OCI-LY1 (cell line): ENCODE results near the gene SKA1.
A peak's percentile ranks its signal among the peaks of the same experiment; 100 is the strongest.

Experiments used
- H2AFZ ChIP-seq: fragments of 200-600 bp; sonication (generic), shearing (Covaris generic); 2 replicates; pipeline ENCODE4 v1.6.0; 2014; ENCODE audit warnings: antibody characterized with exemption, mild to moderate bottlenecking, low read length
- H3F3A ChIP-seq: fragments of 200-600 bp; sonication (generic), shearing (Covaris generic); 2 replicates; pipeline ENCODE4 v1.6.0; 2014; ENCODE audit warnings: mild to moderate bottlenecking, antibody characterized with exemption, low read length, moderate library complexity; ENCODE audit not compliant: insufficient read depth
- H3K27ac ChIP-seq: fragments of 200-600 bp; sonication (generic); 2 replicates; pipeline ENCODE4 v1.5.1; 2014; ENCODE audit warnings: low read length, mixed run types, mild to moderate bottlenecking, low read depth; ENCODE audit not compliant: poor library complexity, severe bottlenecking
- H3K27me3 ChIP-seq: fragments of 200-600 bp; sonication (generic); 2 replicates; pipeline ENCODE4 v1.6.0; 2014; ENCODE audit warnings: antibody characterized with exemption, mild to moderate bottlenecking, low read length, moderate library complexity; ENCODE audit not compliant: insufficient read depth
- H3K36me3 ChIP-seq: fragments of 200-600 bp; sonication (generic); 2 replicates; pipeline ENCODE4 v1.6.1; 2014; ENCODE audit warnings: mild to moderate bottlenecking, antibody characterized with exemption, low read length, moderate library complexity, mixed read lengths; ENCODE audit not compliant: insufficient read depth
- H3K4me1 ChIP-seq: fragments of 200-600 bp; sonication (generic); 2 replicates; pipeline ENCODE4 v1.5.1; 2014; ENCODE audit warnings: mild to moderate bottlenecking, low read length, moderate library complexity; ENCODE audit not compliant: insufficient read depth, severe bottlenecking
- H3K4me2 ChIP-seq: fragments of 200-600 bp; sonication (generic), shearing (Covaris generic); 2 replicates; pipeline ENCODE4 v1.6.1; 2014; ENCODE audit warnings: low read length
- H3K4me3 ChIP-seq: fragments of 200-600 bp; sonication (generic); 2 replicates; pipeline ENCODE4 v1.5.1; 2014; ENCODE audit warnings: low read length, low read depth, mild to moderate bottlenecking, mixed read lengths; ENCODE audit not compliant: poor library complexity, severe bottlenecking
- H3K79me2 ChIP-seq: fragments of 200-600 bp; shearing (Covaris generic); 2 replicates; pipeline ENCODE4 v1.6.1; 2016; ENCODE audit warnings: mixed run types, low read length, mixed read lengths; ENCODE audit not compliant: insufficient read depth
- H3K9ac ChIP-seq: fragments of 200-600 bp; sonication (generic), shearing (Covaris generic); 2 replicates; pipeline ENCODE4 v1.6.1; 2014; ENCODE audit warnings: mild to moderate bottlenecking, low read length, mixed read lengths
- H3K9me2 ChIP-seq: fragments of 200-600 bp; sonication (generic), shearing (Covaris generic); 2 replicates; pipeline ENCODE4 v1.6.1; 2014; ENCODE audit warnings: low read depth, mild to moderate bottlenecking, low read length, mixed read lengths
- H3K9me3 ChIP-seq: fragments of 200-600 bp; shearing (Covaris generic); 2 replicates; pipeline ENCODE4 v1.6.1; 2014; ENCODE audit warnings: low read length, mixed read lengths
- H4K20me1 ChIP-seq: fragments of 200-600 bp; sonication (generic), shearing (Covaris generic); 2 replicates; pipeline ENCODE4 v1.6.0; 2016; ENCODE audit warnings: mild to moderate bottlenecking, low read length; ENCODE audit not compliant: insufficient read depth
- CTCF ChIP-seq: fragments of 200-600 bp; sonication (generic), shearing (Covaris generic); IDR thresholded peaks from 2 replicates; pipeline ENCODE4 v1.5.1; 2017; ENCODE audit warnings: mild to moderate bottlenecking, antibody characterized with exemption, low read length, moderate library complexity, mixed read lengths
- EZH2 ChIP-seq: fragments of 200-600 bp; sonication (generic), shearing (Covaris generic); IDR thresholded peaks from 2 replicates; pipeline ENCODE4 v1.8.0; 2017; ENCODE audit warnings: borderline replicate concordance, mixed run types, mild to moderate bottlenecking, antibody characterized with exemption, low read length, moderate library complexity, mixed read lengths

The SKA1 gene

GRCh38 chr18:50374753-50375391 is at the start of gene SKA1:
Gene SKA1, plus strand, starts transcription at chr18:50375046. Its CDS starts 785 bp downstream, at chr18:50375831.
- peaks cover 10% of the 10 kb centered on the region; the same call in 1 of the 2 replicates for H3K9me3 ChIP-seq
- H3K9me2 ChIP-seq: no peaks in the 10 kb centered on the region
- no peak for TF ChIP-seq CTCF
- TF ChIP-seq EZH2: no peak
- H3K4me1 ChIP-seq: peaks cover 20% of the 10 kb centered on the region
- no peak within 1 kb of the TSS for H2AFZ ChIP-seq
- H3K79me2 ChIP-seq: peaks cover 8% of the 10 kb centered on the region
- no peaks in the 10 kb centered on the region for H3K27me3 ChIP-seq
- peaks cover 9% of the 10 kb centered on the region for H3K36me3 ChIP-seq
- peak within 1 kb of the TSS; percentile 68 for H3K4me3 ChIP-seq
- no peaks in the 10 kb centered on the region for H4K20me1 ChIP-seq
- peak within 1 kb of the TSS; percentile 68 for H3K9ac ChIP-seq
- peak within 1 kb of the TSS; percentile 94 for H3K4me2 ChIP-seq
- H3K27ac ChIP-seq: peak within 1 kb of the TSS; percentile 40
- no peaks in the 10 kb centered on the region; the same call in none of the 2 replicates for H3F3A ChIP-seq

- no peaks in the 10 kb centered on the region for H3K9me2 ChIP-seq
- H3K4me1 ChIP-seq: no peaks in the 10 kb centered on the region
- H3K27me3 ChIP-seq: no peaks in the 10 kb centered on the region
- H3F3A ChIP-seq: no peaks in the 10 kb centered on the region
- peaks cover 4% of the 10 kb centered on the region; the same call in 1 of the 2 replicates for H3K36me3 ChIP-seq
- no peak overlapping the region for H3K4me3 ChIP-seq
- no peak for TF ChIP-seq EZH2
- TF ChIP-seq CTCF: no peak
- H3K9ac ChIP-seq: no peak overlapping the region
- no peak overlapping the region for H2AFZ ChIP-seq
- H4K20me1 ChIP-seq: no peaks in the 10 kb centered on the region
- H3K27ac ChIP-seq: no peak overlapping the region
- H3K4me2 ChIP-seq: no peak overlapping the region
- no peaks in the 10 kb centered on the region for H3K79me2 ChIP-seq
- peaks cover 11% of the 10 kb centered on the region for H3K9me3 ChIP-seq
Observed at GRCh38 chr18:50327983-50328382, 46.9 kb upstream of the SKA1 start.

GRCh38 chr18:50330176-50330575 is 44.7 kb upstream of the SKA1 start:
- no peaks in the 10 kb centered on the region for H3F3A ChIP-seq
- no peaks in the 10 kb centered on the region for H3K9me2 ChIP-seq
- H3K9ac ChIP-seq: no peak overlapping the region
- H3K4me1 ChIP-seq: peaks cover 10% of the 10 kb centered on the region
- H3K27me3 ChIP-seq: no peaks in the 10 kb centered on the region
- H3K79me2 ChIP-seq: no peaks in the 10 kb centered on the region
- TF ChIP-seq EZH2: no peak
- TF ChIP-seq CTCF: no peak
- no peaks in the 10 kb centered on the region for H4K20me1 ChIP-seq
- H3K27ac ChIP-seq: no peak overlapping the region
- H3K4me2 ChIP-seq: no peak overlapping the region
- H2AFZ ChIP-seq: no peak overlapping the region
- peaks cover 11% of the 10 kb centered on the region for H3K9me3 ChIP-seq
- peaks cover 4% of the 10 kb centered on the region; the same call in 1 of the 2 replicates for H3K36me3 ChIP-seq
- no peak overlapping the region for H3K4me3 ChIP-seq
